ENCODE measurements around the gene TECPR2. TPM values are rescaled to one million over a fixed set of nuclear protein-coding genes. Genes with fewer than 3 reads are reported as not detected.

Gene TECPR2
- total RNA-seq, 3 donors from 2014 or later = 19.8 to 25.2 (median 19.9) TPM

DNA sequence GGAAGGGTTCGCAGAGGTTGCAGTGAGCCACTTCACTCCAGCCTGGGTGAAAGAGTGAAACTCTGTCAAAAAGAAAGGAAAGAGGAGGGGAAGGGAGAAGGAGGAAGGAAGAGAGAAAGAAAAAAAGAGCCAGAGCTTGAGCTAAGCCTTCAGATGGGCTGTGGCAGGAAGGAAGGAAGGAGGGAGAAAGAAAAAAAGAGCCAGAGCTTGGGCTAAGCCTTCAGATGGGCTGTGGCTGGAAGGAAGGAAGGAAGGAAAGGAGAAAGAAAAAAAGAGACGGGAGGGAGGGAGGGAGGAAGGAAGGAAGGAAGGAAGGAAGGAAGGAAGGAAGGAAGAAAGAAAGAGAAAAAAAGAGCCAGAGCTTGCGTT, 160.4 kb downstream of the TECPR2 start:
- no peaks in the 10 kb centered on the region for H3K9me3 ChIP-seq
- TF ChIP-seq, protein P1, sequence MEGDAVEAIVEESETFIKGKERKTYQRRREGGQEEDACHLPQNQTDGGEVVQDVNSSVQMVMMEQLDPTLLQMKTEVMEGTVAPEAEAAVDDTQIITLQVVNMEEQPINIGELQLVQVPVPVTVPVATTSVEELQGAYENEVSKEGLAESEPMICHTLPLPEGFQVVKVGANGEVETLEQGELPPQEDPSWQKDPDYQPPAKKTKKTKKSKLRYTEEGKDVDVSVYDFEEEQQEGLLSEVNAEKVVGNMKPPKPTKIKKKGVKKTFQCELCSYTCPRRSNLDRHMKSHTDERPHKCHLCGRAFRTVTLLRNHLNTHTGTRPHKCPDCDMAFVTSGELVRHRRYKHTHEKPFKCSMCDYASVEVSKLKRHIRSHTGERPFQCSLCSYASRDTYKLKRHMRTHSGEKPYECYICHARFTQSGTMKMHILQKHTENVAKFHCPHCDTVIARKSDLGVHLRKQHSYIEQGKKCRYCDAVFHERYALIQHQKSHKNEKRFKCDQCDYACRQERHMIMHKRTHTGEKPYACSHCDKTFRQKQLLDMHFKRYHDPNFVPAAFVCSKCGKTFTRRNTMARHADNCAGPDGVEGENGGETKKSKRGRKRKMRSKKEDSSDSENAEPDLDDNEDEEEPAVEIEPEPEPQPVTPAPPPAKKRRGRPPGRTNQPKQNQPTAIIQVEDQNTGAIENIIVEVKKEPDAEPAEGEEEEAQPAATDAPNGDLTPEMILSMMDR (IDR thresholded peaks at IDR 0.05) = no peak
- no peak for TF ChIP-seq POLR2AphosphoS5 (IDR thresholded peaks at IDR 0.05)
- no peak for TF ChIP-seq POLR2A (IDR thresholded peaks at IDR 0.05)
- no peaks in the 10 kb centered on the region for H3K27me3 ChIP-seq
- no peak for DNase-seq (ENCODE audit: low spot score in 2 of 2)
- no peaks in the 10 kb centered on the region for H3K4me1 ChIP-seq
- H3K4me3 ChIP-seq = no peak overlapping the region
- H3K36me3 ChIP-seq = no peaks in the 10 kb centered on the region
- intact Hi-C loops (cut with DNase I; ENCODE audit: low total_unique reads) = no loop called here
- no peak overlapping the region for H3K27ac ChIP-seq

DNA sequence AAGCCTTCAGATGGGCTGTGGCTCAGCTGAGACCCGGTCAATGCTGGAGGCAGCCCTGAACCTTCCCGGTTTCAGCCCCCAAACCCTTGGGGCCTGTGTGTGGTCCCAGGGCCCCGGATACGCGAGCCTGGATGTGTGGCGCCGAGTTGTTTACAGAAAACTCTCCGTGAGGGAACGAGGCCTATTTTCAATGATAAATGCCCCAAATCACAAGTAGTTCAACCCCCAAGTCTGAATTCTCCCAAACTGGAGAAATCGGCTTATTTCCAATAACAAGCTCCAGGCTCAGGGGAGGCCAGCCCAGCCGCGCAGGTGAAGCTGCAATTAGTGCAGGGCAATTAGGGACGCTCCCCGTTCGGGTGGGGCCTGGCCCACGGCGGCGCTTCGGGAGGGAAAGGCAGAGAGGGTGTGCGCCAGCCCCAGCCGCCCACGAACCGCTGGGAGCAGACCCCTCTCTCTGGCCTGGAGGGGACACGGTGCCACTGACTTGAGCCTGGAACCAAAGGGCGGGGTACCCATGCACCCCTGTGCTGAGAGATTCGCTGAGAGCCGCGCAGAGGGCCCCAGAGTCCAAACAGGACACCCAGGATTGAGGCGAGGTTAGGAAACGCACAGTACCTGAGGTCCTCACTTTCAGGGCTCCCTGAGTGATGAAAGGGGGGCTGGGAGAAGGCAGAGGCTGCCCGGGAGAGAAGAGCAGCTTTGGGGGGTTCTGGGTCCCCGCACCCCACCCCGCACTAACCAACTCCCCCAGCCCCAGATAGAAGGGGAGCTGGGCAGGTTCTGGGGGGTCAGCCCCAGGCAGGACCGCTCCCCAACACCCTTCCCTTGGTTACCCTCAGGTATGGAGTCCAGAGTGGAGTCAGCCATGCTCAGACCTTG, 161.1 kb downstream of the TECPR2 start:
- Histone ChIP-seq H3K36me3 (no peaks in the 10 kb centered on the region), H3K9me3 (no peaks in the 10 kb centered on the region), H3K27ac (peak overlapping the region; percentile 82 to 84), H3K4me1 (no peaks in the 10 kb centered on the region), H3K4me3 (peak overlapping the region; percentile 61 to 82 (median 62)), H3K27me3 (no peaks in the 10 kb centered on the region)
- no peak for DNase-seq (ENCODE audit: low spot score in 2 of 2)
- TF ChIP-seq POLR2A (IDR thresholded peaks at IDR 0.05) (no peak), POLR2AphosphoS5 (IDR thresholded peaks at IDR 0.05) (no peak)
- TF ChIP-seq, protein P1 (IDR thresholded peaks at IDR 0.05) = no peak
- intact Hi-C loops (cut with DNase I; ENCODE audit: low total_unique reads) = no loop called here

DNA sequence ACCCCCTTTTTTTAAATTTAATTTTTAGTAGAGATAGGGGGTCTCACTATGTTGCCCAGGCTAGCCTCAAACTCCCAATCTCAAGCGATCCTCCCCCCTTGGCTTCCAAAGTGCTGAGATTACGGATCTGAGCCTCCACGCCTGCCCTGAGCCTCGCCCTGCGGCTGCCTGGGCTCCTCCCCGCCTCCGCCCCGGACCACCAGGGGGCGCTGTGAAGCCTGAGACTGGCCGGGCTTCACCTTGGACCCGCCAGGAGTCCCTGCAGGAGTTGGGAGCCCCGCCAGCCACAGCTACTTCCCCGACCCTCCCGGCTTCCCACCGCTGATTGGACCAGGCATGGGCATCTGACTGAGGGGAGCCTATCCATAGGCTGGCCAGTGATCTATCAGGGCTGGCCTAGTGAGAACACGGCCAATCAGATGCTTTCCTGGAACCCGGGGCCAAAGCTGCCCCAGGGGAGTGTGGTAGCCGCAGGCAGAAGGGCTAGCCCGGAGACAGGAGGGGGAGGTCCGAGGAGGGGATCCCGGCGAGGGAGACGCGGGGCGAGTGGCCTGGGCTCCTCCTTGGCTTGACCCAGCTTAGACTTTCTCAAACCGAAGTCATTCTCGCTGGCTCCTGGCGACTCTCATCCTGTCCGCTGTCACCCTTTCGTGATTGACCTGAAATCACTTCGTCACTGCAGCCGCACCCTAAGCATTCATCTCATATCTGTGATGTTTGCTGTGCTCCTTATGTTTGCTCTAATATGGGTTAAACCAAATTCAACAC, 161.9 kb downstream of the TECPR2 start:
- Histone ChIP-seq H3K27me3 (no peaks in the 10 kb centered on the region), H3K4me3 (peak overlapping the region; percentile 61 to 82 (median 62)), H3K4me1 (no peaks in the 10 kb centered on the region), H3K9me3 (no peaks in the 10 kb centered on the region), H3K27ac (peak overlapping the region; percentile 82 to 84), H3K36me3 (no peaks in the 10 kb centered on the region)
- intact Hi-C loops (cut with DNase I; ENCODE audit: low total_unique reads) = no loop called here
- DNase-seq (ENCODE audit: low spot score in 2 of 2) = peak; percentile 95 to 98
- peak; percentile 14 to 63 (median 55) for TF ChIP-seq POLR2AphosphoS5 (IDR thresholded peaks at IDR 0.05)
- TF ChIP-seq POLR2A (IDR thresholded peaks at IDR 0.05) = no peak
- TF ChIP-seq, protein P1 (IDR thresholded peaks at IDR 0.05) = peak; percentile 97 to 98 (median 98)

DNA sequence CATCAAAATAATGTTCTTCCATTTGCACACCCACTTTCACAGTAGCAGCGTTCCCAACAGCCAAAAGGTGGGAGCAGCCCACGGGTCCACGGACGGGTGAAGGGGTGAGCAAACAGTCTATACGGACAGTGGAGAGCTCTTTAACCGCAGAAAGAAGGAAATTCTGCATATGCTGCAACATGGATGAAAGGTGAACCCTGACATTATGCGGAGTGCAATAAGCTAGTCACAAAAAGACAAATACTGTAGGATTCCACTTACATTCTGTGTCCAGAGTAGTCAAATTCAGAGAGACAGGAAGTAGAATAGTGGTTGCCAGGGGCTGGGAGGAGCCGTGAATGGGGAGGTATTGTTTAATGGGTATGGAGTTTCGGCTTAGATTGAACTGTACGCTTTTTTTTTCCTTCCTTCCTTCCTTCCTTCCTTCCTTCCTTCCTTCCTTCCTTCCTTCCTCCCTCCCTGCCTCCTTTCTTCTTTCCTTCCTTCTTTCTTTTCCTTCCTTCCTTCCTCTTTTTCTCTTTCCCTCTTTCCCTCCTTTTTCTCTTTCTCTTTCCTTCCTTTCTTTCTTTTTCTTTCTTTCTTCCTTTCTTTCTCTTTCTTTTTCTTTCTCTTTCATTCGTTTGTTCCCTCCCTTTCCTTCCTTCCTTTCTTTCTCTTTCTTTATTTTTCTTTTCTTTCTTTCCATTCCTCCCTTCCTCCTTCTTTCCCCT, 162.6 kb downstream of the TECPR2 start:
- Histone ChIP-seq H3K27me3 (no peaks in the 10 kb centered on the region), H3K4me3 (peak overlapping the region; percentile 61 to 82 (median 62)), H3K27ac (peak overlapping the region; percentile 82 to 84), H3K9me3 (no peaks in the 10 kb centered on the region), H3K36me3 (no peaks in the 10 kb centered on the region), H3K4me1 (no peaks in the 10 kb centered on the region)
- DNase-seq (ENCODE audit: low spot score in 2 of 2) = no peak
- intact Hi-C loops (cut with DNase I; ENCODE audit: low total_unique reads) = no loop called here
- TF ChIP-seq, protein P1 (IDR thresholded peaks at IDR 0.05) = no peak
- no peak for TF ChIP-seq POLR2A (IDR thresholded peaks at IDR 0.05)
- no peak for TF ChIP-seq POLR2AphosphoS5 (IDR thresholded peaks at IDR 0.05)

Data from breast epithelium (tissue), 4 donors.